Amniotic epithelial cell (primary cell): ENCODE measurements around the gene PBX3.

Experiments used
- DNase-seq: peaks from one replicate; pipeline ENCODE4 v3.0.0-alpha.2; 2010; ENCODE audit warnings: low read depth

Gene PBX3

DNA sequence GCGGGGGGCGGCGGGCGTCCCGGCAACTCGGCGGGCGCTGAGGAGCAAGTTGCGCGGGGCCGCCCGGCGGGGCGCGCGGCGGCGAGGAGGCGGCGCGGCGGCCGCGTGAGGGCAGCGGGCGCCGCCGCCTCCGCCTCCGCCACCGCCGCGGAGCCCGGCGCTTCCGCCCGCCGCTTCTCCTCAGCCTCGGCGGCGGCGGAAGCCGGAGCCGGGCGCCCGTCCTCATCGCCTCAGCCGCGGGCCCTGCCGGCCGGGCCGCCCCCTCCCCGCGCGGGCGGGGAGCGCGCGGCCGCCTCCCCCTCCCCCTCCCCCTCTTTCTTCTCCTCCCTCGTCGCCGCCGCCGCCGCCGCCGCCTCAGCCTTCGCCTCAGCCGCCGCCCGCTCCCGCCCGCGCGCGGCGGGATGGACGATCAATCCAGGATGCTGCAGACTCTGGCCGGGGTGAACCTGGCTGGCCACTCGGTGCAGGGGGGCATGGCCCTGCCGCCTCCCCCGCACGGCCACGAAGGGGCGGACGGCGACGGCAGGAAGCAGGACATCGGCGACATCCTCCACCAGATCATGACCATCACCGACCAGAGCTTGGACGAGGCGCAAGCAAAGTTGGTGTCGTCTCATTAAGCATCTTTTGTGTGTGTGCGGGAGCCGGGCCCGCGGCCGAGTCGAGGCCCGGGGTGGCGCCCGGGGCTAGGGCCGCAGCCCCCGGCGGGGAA lies at the start of gene PBX3:
Gene PBX3 (plus strand): TSS at position 321 of the 712 bp plus-strand sequence.
- DNase-seq = no peak

DNA sequence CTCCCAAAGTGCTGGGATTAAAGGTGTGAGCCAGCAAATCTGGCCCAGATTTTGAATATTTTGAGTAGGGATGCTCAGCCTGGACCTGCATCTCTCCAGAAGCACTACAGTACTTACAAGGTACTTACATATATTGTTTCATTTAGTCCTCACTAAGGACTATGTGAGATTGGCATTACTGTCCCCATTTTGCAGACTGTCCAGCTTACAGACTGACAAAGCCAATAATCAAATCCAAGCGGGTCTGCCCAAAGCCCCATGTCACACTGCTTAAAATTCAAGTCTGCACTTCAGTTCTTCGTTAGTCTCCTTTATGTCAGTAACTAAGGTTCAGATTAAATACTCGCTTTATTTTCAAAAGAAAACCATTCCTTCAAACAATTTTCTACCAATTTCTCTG lies 47.3 kb upstream of the PBX3 start:
- DNase-seq = no peak

DNA sequence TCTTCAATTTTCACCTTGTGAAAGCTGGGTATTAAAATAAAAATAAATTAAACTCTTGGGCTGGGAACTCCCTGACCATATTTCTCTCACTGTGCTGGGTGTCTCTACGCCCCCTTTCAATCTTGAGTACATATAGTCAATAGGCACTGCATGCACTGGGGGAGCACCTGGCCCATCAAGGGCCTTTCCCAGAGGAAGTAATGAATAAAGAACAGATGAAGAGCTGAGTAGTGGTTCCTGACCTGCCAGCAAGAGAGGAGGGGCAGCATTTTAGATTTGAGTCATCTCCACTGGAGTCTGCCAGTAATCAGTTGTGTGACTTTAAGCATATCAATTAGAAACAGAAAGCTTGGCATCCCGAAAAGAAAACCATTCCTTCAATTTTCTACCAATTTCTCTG lies 46.4 kb upstream of the PBX3 start:
- no peak for DNase-seq

DNA sequence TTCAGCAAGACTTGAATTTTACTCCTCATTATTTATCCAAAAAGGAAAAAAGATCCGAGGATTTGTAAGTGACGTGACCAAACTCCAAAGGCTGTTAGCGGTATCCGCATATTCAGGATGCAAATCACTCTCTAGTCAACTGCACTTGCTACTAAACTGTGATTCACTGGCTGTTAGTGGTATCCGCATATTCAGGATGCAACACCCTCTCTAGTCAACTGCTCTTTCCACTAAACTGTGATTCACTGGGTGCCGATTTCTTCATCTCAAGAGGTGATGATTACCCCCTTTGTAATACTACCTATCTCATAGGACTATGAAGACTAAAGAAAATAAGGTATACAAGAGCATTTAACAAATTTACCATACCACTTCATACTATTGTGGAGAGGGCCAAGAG lies 45.8 kb upstream of the PBX3 start:
- DNase-seq = peak; percentile 82

DNA sequence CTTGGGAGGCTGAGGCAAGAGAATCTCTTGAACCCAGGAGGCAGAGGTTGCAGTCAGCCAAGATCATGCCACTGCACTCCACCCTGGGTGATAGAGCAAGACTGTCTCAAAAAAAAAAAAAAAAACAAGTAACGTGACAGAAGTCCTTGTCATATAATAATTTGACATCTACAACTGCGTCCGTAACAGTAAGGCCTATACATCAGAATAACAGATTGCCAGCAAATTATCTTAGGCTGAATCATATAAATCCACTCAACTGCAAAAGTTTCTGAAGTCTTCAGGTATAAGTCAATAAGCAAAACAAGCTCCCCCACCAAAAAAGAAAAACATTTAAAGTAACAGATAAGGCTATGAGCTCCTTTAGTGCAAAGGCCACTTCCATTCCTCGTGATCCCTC lies 43.5 kb upstream of the PBX3 start:
- DNase-seq = no peak

DNA sequence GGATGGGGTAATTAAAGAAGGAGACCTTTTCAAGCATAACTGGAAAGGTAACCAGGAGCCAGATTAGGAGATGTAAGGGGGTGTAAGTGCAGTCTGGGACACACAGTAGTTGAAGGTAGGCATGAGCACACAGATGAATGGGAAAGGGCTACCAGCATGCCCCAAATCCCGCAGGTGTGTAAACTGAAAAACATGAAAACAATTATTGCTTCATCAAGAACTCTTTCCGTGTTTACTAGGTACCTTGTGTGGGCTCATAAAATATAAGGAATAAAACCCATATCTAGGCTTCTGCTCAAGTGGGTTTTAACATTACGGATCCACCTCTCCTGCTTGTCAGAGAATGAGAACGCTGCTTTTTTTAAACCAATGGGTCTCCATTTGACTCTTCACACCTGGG lies 41.3 kb upstream of the PBX3 start:
- no peak for DNase-seq

DNA sequence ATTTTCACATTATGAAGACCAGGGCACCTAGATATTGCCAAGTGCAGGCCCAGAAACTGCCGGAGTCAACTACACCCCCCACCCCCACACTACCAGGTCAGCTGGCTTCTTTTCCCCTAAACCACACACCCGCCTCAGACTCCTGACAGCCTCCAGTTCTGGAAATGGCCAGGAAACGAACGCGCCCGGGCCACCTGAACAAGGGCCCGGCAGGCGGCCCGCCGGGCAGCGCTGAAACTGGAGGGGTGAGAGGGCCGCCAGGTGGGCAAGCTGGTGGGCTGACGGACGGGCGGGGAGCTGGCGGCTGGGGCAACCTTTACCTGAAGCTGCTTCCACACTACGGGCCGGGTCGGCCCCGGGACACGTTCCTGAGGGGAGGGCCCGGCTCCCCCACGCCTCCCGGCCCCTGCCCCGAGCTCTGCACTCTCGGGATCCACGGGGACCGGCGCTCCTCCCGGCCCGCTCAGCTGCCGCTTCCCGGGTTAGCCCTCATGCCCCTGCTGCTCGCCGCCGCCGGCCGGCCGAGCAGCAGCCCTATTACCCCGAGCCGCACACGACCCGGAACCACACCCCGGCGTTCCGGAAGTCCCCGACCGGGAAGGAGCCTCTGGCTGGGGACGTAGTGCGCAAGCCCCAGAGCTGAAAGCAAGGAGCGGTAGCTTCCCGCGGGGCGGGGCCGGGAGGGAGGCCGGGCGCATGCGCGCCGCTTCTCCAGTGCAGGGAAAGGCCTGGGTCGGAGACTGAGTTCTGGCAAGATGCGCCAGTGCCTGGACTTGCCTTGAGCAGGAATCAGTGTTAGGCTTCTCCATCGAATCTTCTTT lies 40.3 kb upstream of the PBX3 start, which contains the start of gene MAPKAP1:
Gene MAPKAP1 (minus strand): TSS at position 558 of the 821 bp plus-strand sequence. CDS start 34,634 bp downstream, outside the sequence.
- DNase-seq = peak; percentile 95

DNA sequence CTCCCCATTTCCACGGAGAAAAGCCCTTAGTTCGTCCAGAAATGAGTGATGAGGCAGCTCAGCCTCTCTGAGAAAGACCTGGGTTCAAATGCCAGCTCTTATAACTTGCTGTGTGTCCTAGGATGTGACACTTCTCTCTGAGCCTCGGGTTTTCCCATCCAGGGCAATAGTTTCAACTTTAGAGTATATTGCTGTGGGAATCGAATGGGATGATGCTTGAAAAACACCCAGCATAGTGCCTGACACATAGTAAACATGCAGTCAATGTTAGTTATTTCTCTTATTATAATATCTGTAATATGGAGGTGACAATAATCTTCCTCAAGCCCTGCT lies 39.7 kb upstream of the PBX3 start:
- DNase-seq = no peak

DNA sequence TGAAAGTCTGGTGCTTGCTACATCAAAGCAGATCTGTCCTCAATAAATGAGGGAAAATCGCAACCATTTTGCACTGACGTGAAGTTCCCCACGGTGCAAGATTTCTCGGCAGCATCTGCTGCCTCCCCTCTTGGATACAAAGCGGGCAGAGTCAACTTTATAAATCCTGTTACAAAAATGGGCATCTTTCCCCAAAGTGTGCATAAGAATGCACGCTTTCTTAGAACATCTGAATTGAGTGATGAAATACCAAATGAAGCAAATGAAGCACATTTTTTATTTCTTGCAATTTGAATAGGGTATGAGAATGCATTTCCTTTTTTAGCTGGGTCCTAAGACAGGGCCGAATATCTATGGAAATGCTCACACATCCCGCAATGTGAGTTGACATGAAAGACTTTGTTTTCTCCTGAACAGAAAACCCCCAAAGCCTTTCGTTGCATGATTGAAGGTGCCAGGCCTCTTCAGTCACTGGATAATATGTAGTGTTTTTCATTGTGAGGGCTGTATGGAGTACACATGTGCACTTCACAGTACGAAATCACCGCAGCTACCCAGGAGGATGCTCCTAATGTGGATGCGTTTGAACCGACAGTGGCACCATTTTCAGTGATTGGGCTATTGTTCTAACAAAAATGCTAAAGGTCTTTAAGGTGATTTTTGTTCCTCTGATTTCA lies 20.6 kb upstream of the PBX3 start:
- DNase-seq = no peak

DNA sequence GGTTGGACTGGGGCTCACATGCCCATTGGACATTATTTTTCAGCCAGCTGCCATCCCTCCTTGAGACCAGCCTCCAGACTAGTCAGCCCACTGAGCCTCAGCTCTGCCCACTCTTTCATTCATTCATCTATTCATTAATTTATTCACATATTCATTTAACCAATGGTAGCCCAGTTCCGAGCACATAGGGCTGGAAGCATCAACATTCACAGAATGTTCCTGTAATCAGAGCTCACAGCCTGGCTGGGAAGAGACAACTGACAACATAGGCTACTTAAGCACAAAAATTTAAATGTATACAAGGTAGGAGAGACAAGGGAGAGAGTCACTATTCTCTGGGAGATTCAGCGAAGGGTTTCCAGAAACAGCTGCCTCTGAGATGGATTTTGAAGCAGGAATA lies 17.0 kb upstream of the PBX3 start:
- no peak for DNase-seq

DNA sequence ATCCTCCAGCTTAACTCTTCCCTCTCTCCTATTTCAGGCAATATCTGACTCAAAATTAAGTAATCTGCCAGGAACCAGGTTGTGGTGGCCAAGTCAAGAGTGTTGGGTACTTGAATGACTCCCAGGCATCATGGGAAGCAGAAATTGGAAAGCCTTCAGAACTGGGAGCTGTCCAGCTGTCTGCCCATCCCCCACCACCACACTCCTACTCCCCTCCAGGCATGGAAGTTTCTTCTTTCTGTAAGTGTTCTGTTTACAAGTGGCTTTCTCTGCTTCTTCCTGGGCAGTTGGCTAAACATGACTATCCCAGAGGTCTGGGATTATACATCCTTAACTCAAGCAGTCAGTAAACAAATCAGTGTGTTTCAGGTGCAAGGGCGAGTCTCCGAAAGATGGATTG lies 14.6 kb upstream of the PBX3 start:
- peak; percentile 36 for DNase-seq

DNA sequence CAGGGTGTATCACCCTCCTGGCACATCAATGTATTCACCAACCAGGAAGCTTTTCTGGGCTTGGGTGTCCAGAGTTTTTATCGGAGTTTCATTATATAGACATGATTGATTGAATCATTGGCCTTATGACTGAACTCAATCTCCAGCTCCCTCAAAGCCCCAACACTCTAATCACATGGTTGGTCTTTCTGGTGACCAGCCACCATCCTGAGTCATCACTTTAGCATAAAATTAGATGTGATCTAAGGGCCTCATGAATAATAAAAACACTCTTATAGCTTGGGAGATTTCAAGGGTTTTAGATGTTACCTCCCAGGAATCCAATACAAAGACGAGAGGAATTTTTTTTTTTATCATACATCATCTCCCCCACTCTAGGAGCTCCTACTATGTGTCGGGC lies 7.7 kb upstream of the PBX3 start:
- DNase-seq = no peak

DNA sequence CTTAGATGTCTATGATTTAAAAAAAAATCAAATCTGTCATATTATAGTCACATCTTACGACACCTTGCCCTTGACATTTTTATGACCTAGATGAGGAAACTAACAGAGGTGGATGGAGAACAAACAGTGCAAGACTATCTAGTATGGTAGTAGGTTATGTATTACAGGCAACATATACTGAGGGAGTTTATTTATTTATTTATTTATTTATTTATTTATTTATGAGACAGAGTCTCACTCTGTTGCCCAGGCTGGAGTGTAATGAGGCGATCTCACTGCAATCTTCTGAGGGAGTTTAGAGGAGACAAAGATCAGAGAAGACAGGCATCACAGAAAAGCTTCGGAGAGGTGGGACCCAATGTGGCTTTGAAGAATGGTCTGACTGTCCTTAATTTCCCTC lies 4.5 kb upstream of the PBX3 start:
- no peak for DNase-seq

DNA sequence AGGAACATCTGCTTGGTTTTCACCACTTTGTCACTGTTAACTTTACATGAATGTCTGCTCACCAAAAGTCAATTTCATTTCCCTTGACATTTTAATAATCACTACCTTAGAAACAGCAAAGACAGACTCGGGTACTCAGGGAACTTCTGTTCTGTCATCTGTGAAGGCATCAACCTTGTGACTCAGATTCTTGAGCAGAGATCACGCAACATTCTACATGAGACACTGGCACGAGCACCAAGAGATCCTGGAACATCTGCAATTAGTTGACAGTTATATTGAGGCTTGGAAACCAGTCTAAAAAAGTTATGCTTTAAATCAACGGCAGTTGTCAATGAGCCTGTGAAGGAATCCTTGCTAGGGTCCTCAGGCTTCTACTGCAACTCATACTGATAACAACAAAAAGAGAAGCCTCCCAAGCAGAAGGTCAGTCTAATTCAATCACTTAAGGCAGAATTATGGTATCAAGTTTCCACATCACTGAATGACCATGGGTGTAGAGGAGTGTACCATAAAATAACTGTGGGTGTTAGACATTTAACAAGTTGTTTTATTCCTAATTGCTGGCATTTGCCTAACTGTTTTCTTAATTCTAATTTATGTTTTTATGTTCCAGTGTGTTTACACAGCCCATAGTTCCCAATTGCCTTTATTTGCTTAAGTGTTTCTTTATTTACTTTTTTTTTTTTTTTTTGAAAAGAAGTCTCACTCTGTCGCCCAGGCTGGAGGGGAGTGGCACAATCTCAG lies 3.3 kb upstream of the PBX3 start:
- DNase-seq = no peak

DNA sequence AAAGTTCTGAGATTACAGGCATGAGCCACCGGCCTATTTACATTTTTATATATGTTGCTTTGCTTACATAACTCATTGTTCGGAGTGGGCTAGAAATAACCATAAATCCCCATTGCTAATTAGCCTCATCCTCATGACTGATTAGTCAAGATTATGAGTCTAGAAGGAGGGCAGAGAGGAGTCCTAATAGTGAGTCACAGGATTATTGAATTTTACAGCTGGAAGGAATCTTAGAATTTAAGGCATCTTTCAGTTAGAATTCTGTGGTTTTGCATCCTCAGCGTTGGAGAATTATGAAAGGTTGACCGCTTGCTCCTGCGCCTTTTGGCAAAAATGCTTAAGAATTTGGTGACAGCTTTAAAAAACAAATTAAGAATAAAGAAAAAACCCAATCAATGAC lies 2.6 kb upstream of the PBX3 start:
- peak; percentile 85 for DNase-seq

DNA sequence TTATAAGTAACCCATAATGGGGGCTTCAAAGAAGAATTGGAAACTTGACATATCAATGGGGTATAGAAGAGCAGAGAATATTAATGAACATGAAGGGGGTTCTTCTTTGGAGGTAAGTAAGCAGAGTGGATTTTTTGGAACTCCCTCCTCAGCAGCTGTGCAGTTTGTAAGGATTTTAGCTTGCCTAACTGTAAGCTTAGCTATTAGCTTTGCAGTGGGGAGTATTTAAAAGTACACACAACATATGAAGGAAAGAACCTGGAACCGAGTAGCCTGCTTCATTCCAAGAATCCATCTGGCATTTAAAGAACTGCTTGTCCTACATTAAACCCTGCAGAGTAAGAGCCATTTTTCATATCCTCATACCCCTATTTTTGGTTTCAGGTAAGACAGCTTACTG lies 2.2 kb upstream of the PBX3 start:
- DNase-seq = no peak

DNA sequence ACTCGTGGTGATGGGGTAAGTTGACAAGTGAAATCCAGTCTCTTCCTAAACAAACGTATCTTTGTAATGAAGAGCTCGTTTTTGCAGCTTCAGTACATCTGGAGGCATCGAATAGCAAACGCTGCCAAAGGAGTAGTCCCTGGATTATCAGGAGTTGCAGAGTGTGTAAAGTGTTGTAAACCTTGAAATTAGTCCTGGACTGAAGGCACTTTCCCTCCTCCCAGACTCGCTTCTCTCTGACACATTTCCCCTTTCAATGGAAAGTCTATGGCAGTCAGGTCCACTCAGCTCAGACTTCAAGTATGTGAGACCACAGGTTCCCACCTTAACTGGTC lies 1.5 kb upstream of the PBX3 start:
- no peak for DNase-seq

DNA sequence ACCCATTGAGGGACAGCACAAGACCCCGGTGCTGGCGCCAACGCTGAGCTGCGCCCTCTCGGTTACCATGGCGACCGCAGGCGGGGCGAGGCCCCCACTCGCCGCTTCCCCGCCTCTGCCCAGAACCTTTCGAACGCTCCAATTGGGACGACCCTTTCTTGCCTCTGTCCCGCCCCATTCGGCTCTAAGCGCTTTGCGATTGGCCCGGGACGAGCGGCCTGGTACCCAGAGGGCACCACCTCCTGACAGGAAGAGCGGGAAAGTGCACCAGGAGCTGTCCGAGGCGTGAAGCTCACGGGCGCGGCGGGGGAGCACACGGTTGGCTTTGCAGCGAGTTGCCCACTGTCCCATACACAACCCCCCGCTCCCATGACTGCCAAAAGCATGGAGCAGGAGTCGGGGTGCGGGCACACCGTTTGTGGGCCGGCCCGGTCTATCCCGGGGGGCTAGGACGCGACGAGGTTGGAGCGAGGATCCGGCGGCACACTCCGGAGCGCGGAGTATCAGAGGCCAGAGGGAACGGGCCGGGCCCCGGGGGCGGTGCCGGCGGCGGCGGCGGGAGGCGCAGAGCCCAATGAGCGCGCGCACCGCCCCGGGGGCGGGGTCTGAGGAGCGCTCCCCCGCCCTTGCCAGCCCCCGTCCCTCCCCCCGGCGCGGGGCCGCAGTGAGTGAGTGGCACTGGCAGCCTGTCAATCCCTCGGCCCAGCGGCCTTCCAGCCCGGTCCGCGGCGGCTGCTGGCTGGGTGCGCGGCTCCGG lies 978 bp upstream of the PBX3 start:
- peak; percentile 92 for DNase-seq

DNA sequence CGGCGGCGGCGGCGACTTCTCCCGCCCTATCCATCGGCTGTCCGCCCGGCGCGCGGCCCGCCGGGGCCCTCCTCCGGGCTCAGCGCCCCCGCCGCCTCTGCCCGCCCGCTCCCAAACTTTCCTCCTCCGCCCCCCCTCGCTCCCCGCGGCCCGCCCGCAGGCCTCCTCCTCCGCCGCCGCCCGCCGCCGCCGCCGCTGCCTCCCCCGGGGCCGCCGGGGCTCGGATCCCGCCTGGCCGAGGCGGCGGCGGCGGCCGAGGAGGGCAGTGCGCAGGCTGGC lies 460 bp upstream of the PBX3 start:
- no peak for DNase-seq

DNA sequence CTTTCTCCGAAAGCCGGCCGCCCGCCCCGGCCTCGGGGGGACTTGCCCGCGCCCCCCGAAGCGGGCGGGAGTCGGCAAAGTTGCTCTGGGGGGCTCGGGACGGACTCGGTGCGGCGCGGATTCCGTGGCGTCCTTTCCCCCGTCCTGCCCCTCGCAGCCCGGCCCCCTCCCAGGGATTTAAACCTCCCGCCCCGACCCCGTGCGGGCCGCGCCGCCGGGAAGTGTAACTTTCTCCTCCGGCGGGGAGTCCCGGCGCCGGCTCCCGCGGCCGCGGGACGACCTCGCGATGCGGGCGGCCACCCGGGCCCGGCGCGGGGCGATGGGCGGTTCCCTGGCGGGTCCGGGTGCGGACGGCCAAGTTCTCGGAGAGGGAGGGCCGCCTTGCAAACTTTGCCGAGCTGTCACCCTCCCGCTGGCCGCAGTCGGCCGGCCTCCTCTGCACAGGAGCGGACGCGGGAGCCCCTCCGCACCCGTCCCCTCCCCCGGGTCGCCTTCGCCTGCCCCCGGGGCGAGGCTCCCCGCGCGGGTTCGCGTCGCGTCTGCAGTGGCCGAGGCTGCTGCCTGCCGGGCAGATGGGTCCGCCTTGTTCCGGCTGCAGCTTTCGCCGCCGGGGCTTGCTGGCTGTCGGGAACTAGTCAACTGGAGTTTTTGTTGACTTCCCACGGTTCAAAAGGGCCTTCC lies 732 bp downstream of the PBX3 start:
- no peak for DNase-seq

DNA sequence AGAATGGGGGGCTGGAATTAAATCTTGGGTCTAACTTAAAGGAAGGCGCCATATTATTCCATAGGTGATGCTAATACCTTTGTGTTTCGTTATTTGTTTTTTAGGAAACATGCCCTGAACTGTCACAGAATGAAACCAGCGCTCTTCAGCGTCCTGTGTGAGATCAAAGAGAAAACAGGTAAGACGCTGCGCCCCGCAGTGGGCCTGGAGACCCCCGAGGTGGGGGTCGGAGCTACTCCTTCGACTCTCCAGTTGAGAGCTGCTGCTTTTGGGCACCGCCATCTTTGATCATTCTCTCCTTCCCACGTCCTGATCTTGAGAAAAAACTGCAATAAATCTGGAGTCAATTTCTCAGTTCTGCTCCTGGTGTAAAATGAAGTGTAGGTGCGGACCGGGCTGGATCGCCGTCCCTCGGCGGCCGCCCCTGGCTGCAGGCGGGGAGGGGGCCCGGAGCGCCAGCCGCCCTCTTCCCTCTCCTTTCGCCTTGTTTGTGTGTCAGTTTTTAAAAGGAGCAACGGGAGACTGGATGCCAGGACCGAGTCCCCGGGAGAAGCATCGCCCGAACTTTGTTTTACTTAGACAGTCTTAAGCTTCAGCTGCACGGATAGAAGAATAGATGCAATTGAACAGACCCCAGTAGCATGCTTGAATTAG lies 1.4 kb downstream of the PBX3 start:
- no peak for DNase-seq
